Upper lobe of left lung (tissue), 6 donors: ENCODE results near the gene XRCC1. TPM values are rescaled to one million over a fixed set of nuclear protein-coding genes. Genes with fewer than 3 reads are reported as not detected.

Experiments
- ATAC-seq, 2 donors: fragments of 200-7000 bp; cut with Tn5 transposase; one replicate each; pipeline ENCODE4 v1.9.1; 2022; ENCODE audit warnings: mild to moderate bottlenecking in 2 of 2, moderate library complexity in 2 of 2; ENCODE audit not compliant: low FRiP score in 2 of 2
- DNase-seq, 2 donors: peaks; one replicate each; pipeline ENCODE4 v3.0.0-alpha.2; 2019 to 2020
- H3K27ac ChIP-seq, 4 donors: fragments of 200-600 bp; sonication (generic); one replicate each; pipeline ENCODE4 v1.5.1; 2016 to 2019
- H3K27me3 ChIP-seq, 4 donors: fragments of 200-600 bp; sonication (generic); one replicate each; pipeline ENCODE4 v1.5.1; 2017 to 2019
- H3K36me3 ChIP-seq, 4 donors: fragments of 200-600 bp; sonication (generic); one replicate each; pipeline ENCODE4 v1.5.1; 2016 to 2019
- H3K4me1 ChIP-seq, 4 donors: fragments of 200-600 bp; sonication (generic); one replicate each; pipeline ENCODE4 v1.5.1; 2018 to 2019
- H3K4me3 ChIP-seq, 4 donors: fragments of 200-600 bp; sonication (generic); one replicate each; pipeline ENCODE4 v1.5.1; 2017 to 2019; ENCODE audit warnings: mild to moderate bottlenecking in 2 of 4, moderate library complexity in 1 of 4
- H3K9me3 ChIP-seq, 4 donors: fragments of 200-600 bp; sonication (generic); one replicate each; pipeline ENCODE4 v1.5.1; 2018 to 2019
- EP300 ChIP-seq, 4 donors: sonication (generic); formaldehyde crosslinking; IDR thresholded peaks; one replicate each; pipeline ENCODE4 v1.5.1; 2017; ENCODE audit warnings: antibody characterized with exemption in 4 of 4, control low read depth in 2 of 4
- POLR2A ChIP-seq, 4 donors: fragments of 450-650 bp; IDR thresholded peaks; one replicate each; pipeline ENCODE4 v1.5.1; 2016 to 2017; ENCODE audit warnings: antibody characterized with exemption in 4 of 4, mild to moderate bottlenecking in 2 of 4
- POLR2AphosphoS5 ChIP-seq, 2 donors: sonication (generic); formaldehyde crosslinking; IDR thresholded peaks; one replicate each; pipeline ENCODE4 v1.5.1; 2017; ENCODE audit warnings: antibody characterized with exemption in 2 of 2
- WGBS, 2 donors: methylation state at CpG; one replicate each; pipeline ENCODE4 v1.1.5; 2017 to 2018; 5-methylcytosine and 5-hydroxymethylcytosine counted together
- total RNA-seq, 6 donors: library from RNA; depleted of rRNA in 4 of 6; stranded (reverse); fragments of >200 nt in 4 of 6; gene quantifications; one replicate each; pipeline versions ENCODE4 v1.1.0 to v1.2.1, GENCODE V29; 2016 to 2021
- TF ChIP-seq, protein P1 (sequence below), 6 experiments: fragments of 450-650 bp in 4 of 6; fragments of 200-600 bp in 2 of 6; sonication (generic) in 2 of 6; IDR thresholded peaks; one replicate each; pipeline ENCODE4 v1.5.1; 2016 to 2019; ENCODE audit warnings: antibody characterized with exemption in 6 of 6
- donor health status: DM: no; HTN: no; CAD: no; lungs with moderate emphysema.
- donor health status: DM: no; HTN: yes; CAD: no; lungs with severe emphysema.

XRCC1 gene
- total RNA-seq, 6 donors from 2014 or later, result 24.2 to 30.1 (median 26.4) TPM

DNA sequence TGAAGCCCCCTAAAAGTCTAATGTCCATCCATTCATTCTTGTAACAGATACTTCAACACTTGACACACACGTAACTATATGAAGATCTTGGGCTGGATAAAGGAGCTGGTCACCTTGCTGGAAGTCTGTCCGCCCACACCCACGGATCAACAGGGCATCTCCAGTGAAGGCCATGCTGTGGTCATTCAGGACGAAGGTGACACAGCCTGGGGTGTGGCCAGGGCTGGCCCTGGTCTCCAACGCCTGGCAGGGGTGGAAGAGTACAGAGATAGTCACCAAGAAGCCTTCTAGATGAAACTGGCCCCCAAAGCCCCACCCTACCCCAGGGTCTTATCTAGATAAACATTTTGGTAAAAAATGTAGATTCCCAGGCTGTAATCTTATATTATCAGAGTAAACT, 64.0 kb downstream of the XRCC1 start:
- WGBS, 2 donors, result 96 to 98% methylated on average over 5 of the region's 5 CpGs
- TF ChIP-seq, protein P1, sequence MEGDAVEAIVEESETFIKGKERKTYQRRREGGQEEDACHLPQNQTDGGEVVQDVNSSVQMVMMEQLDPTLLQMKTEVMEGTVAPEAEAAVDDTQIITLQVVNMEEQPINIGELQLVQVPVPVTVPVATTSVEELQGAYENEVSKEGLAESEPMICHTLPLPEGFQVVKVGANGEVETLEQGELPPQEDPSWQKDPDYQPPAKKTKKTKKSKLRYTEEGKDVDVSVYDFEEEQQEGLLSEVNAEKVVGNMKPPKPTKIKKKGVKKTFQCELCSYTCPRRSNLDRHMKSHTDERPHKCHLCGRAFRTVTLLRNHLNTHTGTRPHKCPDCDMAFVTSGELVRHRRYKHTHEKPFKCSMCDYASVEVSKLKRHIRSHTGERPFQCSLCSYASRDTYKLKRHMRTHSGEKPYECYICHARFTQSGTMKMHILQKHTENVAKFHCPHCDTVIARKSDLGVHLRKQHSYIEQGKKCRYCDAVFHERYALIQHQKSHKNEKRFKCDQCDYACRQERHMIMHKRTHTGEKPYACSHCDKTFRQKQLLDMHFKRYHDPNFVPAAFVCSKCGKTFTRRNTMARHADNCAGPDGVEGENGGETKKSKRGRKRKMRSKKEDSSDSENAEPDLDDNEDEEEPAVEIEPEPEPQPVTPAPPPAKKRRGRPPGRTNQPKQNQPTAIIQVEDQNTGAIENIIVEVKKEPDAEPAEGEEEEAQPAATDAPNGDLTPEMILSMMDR (IDR thresholded peaks at IDR 0.05), result no peak
- ATAC-seq, result no peak

GRCh38 chr19:43510713-43511112, 64.6 kb downstream of the XRCC1 start:
- TF ChIP-seq, protein P1 (IDR thresholded peaks at IDR 0.05), result no peak
- no peak for TF ChIP-seq POLR2AphosphoS5 (IDR thresholded peaks at IDR 0.05)
- no peak for TF ChIP-seq EP300 (IDR thresholded peaks at IDR 0.05)
- H3K36me3 ChIP-seq, result peaks cover 0 to 44% (median 20%) of the 10 kb centered on the region in 4 donors
- H3K4me1 ChIP-seq, result peaks cover 0 to 12% (median 9%) of the 10 kb centered on the region in 4 donors
- no peak for DNase-seq
- WGBS, 2 donors, result 98 to 99% methylated on average over 9 of the region's 9 CpGs
- H3K9me3 ChIP-seq, result no peaks in the 10 kb centered on the region
- no peak overlapping the region for H3K4me3 ChIP-seq
- no peak for ATAC-seq
- H3K27ac ChIP-seq, result no peak overlapping the region
- H3K27me3 ChIP-seq, result no peaks in the 10 kb centered on the region

More for the DNA sequence above, 64.0 kb downstream of the XRCC1 start:
- Histone ChIP-seq H3K27ac (no peak overlapping the region), H3K27me3 (no peaks in the 10 kb centered on the region), H3K36me3 (peaks cover 0 to 41% (median 20%) of the 10 kb centered on the region in 4 donors), H3K4me1 (peaks cover 0 to 12% (median 9%) of the 10 kb centered on the region in 4 donors), H3K9me3 (no peaks in the 10 kb centered on the region), H3K4me3 (no peak overlapping the region)
- no peak for DNase-seq

DNA sequence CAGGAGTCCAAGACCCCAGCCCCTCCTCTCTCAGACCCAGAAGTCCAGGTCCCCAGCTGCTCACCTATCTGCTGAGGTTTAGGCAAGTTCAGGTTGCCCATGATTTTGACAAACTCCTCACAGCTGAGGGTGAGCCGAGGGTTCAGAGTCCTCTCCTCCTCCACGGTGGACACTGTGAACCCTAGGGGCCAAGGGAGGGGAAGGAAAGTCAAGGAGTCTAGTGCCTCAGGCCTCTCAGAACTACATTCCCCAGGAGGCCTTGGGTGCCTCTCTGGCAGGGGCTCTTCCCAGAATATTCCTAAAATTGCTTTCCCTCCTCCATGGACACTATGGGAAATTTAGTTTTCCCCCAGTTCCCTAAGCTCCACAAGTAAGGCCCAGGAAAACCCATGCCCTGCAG, 67.4 kb downstream of the XRCC1 start:
- ATAC-seq (no peak), DNase-seq (no peak)
- Histone ChIP-seq H3K36me3 (peaks cover 0 to 44% (median 20%) of the 10 kb centered on the region in 4 donors), H3K27ac (no peak overlapping the region), H3K9me3 (no peaks in the 10 kb centered on the region), H3K4me1 (peaks cover 8 to 29% (median 19%) of the 10 kb centered on the region in 4 donors), H3K4me3 (no peak overlapping the region), H3K27me3 (no peaks in the 10 kb centered on the region)
- WGBS, 2 donors, result 96% methylated on average over 2 of the region's 2 CpGs; no CpG with 5 or more reads in 1 of the 2 donors
- TF ChIP-seq EP300 (IDR thresholded peaks at IDR 0.05) (no peak), POLR2AphosphoS5 (IDR thresholded peaks at IDR 0.05) (no peak), POLR2A (IDR thresholded peaks at IDR 0.05) (no peak)
- TF ChIP-seq, protein P1 (IDR thresholded peaks at IDR 0.05), result no peak

GRCh38 chr19:43506629-43507028, 68.7 kb downstream of the XRCC1 start:
- H3K4me3 ChIP-seq, result no peak overlapping the region
- H3K36me3 ChIP-seq, result peaks cover 0 to 44% (median 20%) of the 10 kb centered on the region in 4 donors
- H3K27ac ChIP-seq, result no peak overlapping the region
- DNase-seq (no peak), ATAC-seq (no peak)
- H3K9me3 ChIP-seq, result no peaks in the 10 kb centered on the region
- TF ChIP-seq, protein P1 (IDR thresholded peaks at IDR 0.05), result no peak
- TF ChIP-seq POLR2A (IDR thresholded peaks at IDR 0.05) (no peak), POLR2AphosphoS5 (IDR thresholded peaks at IDR 0.05) (no peak), EP300 (IDR thresholded peaks at IDR 0.05) (no peak)
- no peaks in the 10 kb centered on the region for H3K27me3 ChIP-seq
- peaks cover 8 to 21% (median 14%) of the 10 kb centered on the region in 4 donors for H3K4me1 ChIP-seq
- WGBS, 2 donors, result 91 to 95% methylated on average over 5 of the region's 5 CpGs

- no peak overlapping the region for H3K4me3 ChIP-seq
- H3K4me1 ChIP-seq, result peaks cover 8 to 21% (median 14%) of the 10 kb centered on the region in 4 donors
- no peaks in the 10 kb centered on the region for H3K27me3 ChIP-seq
- no peak overlapping the region for H3K27ac ChIP-seq
- 90 to 95% methylated on average over 5 of the region's 5 CpGs for WGBS, 2 donors
- DNase-seq, result no peak
- ATAC-seq, result no peak
- H3K9me3 ChIP-seq, result no peaks in the 10 kb centered on the region
- peaks cover 0 to 39% (median 18%) of the 10 kb centered on the region in 4 donors for H3K36me3 ChIP-seq
- no peak for TF ChIP-seq EP300 (IDR thresholded peaks at IDR 0.05)
- TF ChIP-seq POLR2AphosphoS5 (IDR thresholded peaks at IDR 0.05), result no peak
- TF ChIP-seq POLR2A (IDR thresholded peaks at IDR 0.05), result no peak
- TF ChIP-seq, protein P1 (IDR thresholded peaks at IDR 0.05), result no peak
Observed at GRCh38 chr19:43505941-43506340, 69.4 kb downstream of the XRCC1 start.
